Measurements from ENCODE around the gene CDK2AP2.

- TF ChIP-seq REST (IDR thresholded peaks at IDR 0.05; ENCODE audit: low read depth, low read length) = no peak
- no peak for TF ChIP-seq EP300 (IDR thresholded peaks at IDR 0.05; ENCODE audit: borderline replicate concordance in 1 of 2, low read depth in 1 of 2, low read length in 1 of 2)
- no peak for TF ChIP-seq POLR2AphosphoS5 (IDR thresholded peaks at IDR 0.05; ENCODE audit: low read depth, low read length)
- no peak for TF ChIP-seq USF2 (IDR thresholded peaks at IDR 0.05; ENCODE audit: borderline replicate concordance, low read depth, low read length)
- no peak for TF ChIP-seq CTCF (IDR thresholded peaks at IDR 0.05)
Measured at GRCh38 chr11:67517784-67518552, 10.0 kb upstream of the CDK2AP2 start.
